Femur (tissue), 1 donor: Measurements from ENCODE around the gene APOF.
"Not testable (repeated sequence)": the region's sequence is repeated elsewhere in the genome, so short reads cannot be mapped to it uniquely, and the experiment has no call there.

Experiments
- DNase-seq: peaks from one replicate; pipeline ENCODE4 v3.0.0-alpha.2; 2017

APOF gene

GRCh38 chr12:56362130-56363059, at the start of gene APOF:
Gene APOF (minus strand): TSS chr12:56362857. CDS start chr12:56362745, 112 bp downstream.
- no peak for DNase-seq

GRCh38 chr12:56411781-56412639, 49.4 kb upstream of the APOF start:
- DNase-seq: no peak

- DNase-seq: no peak
Measured at GRCh38 chr12:56410768-56411167, 48.1 kb upstream of the APOF start.

GRCh38 chr12:56408799-56409417, 46.3 kb upstream of the APOF start:
- no peak for DNase-seq

- not testable (repeated sequence) for DNase-seq
Measured at GRCh38 chr12:56404227-56404626, 41.6 kb upstream of the APOF start.

GRCh38 chr12:56401612-56402011, 39.0 kb upstream of the APOF start:
- not testable (repeated sequence) for DNase-seq

GRCh38 chr12:56401125-56401524, 38.5 kb upstream of the APOF start:
- DNase-seq: not testable (repeated sequence)

GRCh38 chr12:56399466-56399865, 36.8 kb upstream of the APOF start:
- not testable (repeated sequence) for DNase-seq

- no peak for DNase-seq
Measured at GRCh38 chr12:56398324-56398723, 35.7 kb upstream of the APOF start.

- DNase-seq: no peak
Measured at GRCh38 chr12:56392331-56392730, 29.7 kb upstream of the APOF start.

GRCh38 chr12:56391721-56392120, 29.1 kb upstream of the APOF start:
- DNase-seq: no peak

GRCh38 chr12:56389412-56389811, 26.8 kb upstream of the APOF start:
- no peak for DNase-seq

- no peak for DNase-seq
Measured at GRCh38 chr12:56387152-56387736, 24.6 kb upstream of the APOF start.

GRCh38 chr12:56385873-56386272, 23.2 kb upstream of the APOF start:
- DNase-seq: no peak

- DNase-seq: no peak
Measured at GRCh38 chr12:56382611-56383010, 20.0 kb upstream of the APOF start.

GRCh38 chr12:56377989-56378316, 15.3 kb upstream of the APOF start:
- DNase-seq: no peak

- no peak for DNase-seq
Measured at GRCh38 chr12:56377310-56377988, 14.8 kb upstream of the APOF start.

GRCh38 chr12:56375598-56376434, 13.2 kb upstream of the APOF start:
- DNase-seq: no peak

- no peak for DNase-seq
Measured at GRCh38 chr12:56374726-56375597, 12.3 kb upstream of the APOF start.

GRCh38 chr12:56373515-56373914, 10.9 kb upstream of the APOF start:
- no peak for DNase-seq
